Osteoblast (primary cell): ENCODE measurements around the gene ANGPTL2. TPM values are rescaled to one million over a fixed set of nuclear protein-coding genes. Genes with fewer than 3 reads are reported as not detected.

Experiments
- DNase-seq: peaks from one replicate; pipeline ENCODE4 v3.0.0; 2011; ENCODE audit warnings: low spot score, mixed read lengths; ENCODE audit not compliant: insufficient read length; ENCODE audit errors: missing footprints
- H2AFZ ChIP-seq: 2 replicates; pipeline ENCODE4 v1.6.0; 2011; ENCODE audit warnings: mild to moderate bottlenecking, low read length
- H3K27ac ChIP-seq: 2 replicates; pipeline ENCODE4 v1.5.1; 2011; ENCODE audit warnings: mild to moderate bottlenecking, low read depth, low read length, moderate library complexity
- H3K27me3 ChIP-seq: 2 replicates; pipeline ENCODE4 v1.6.0; 2012; ENCODE audit warnings: mild to moderate bottlenecking, control low read depth, inconsistent platforms, low read length, moderate library complexity; ENCODE audit not compliant: insufficient read depth
- H3K36me3 ChIP-seq: 2 replicates; pipeline ENCODE4 v1.5.1; 2011; ENCODE audit warnings: mild to moderate bottlenecking, low read length, control low read depth, moderate library complexity; ENCODE audit not compliant: insufficient read depth
- H3K4me1 ChIP-seq: 2 replicates; pipeline ENCODE4 v1.5.1; 2011; ENCODE audit warnings: mild to moderate bottlenecking, low read length, control low read depth, moderate library complexity; ENCODE audit not compliant: insufficient read depth
- H3K4me2 ChIP-seq: 2 replicates; pipeline ENCODE4 v1.6.0; 2011; ENCODE audit warnings: mild to moderate bottlenecking, low read length; ENCODE audit not compliant: insufficient read depth
- H3K4me3 ChIP-seq: fragments of 200-600 bp; sonication (generic); 3 replicates; pipeline ENCODE4 v1.5.1; 2012; ENCODE audit warnings: mild to moderate bottlenecking, low read length, inconsistent platforms; ENCODE audit not compliant: insufficient read depth
- H3K79me2 ChIP-seq: 2 replicates; pipeline ENCODE4 v1.6.0; 2012; ENCODE audit warnings: mild to moderate bottlenecking, low read length, control low read depth, inconsistent platforms; ENCODE audit not compliant: insufficient read depth
- H3K9me3 ChIP-seq: 2 replicates; pipeline ENCODE4 v1.5.1; 2011; ENCODE audit warnings: low read depth, low read length, control low read depth
- H4K20me1 ChIP-seq: 2 replicates; pipeline ENCODE4 v1.6.0; 2012; ENCODE audit warnings: mild to moderate bottlenecking, low read length, control low read depth; ENCODE audit not compliant: insufficient read depth
- total RNA-seq: library from RNA; depleted of rRNA; stranded (reverse); fragments of >200 nt; gene quantifications from 2 replicates; pipeline ENCODE4 v1.2.3, GENCODE V29; 2012
- TF ChIP-seq, protein P1 (sequence below): IDR thresholded peaks from 2 replicates; pipeline ENCODE4 v1.5.1; 2011; ENCODE audit warnings: mild to moderate bottlenecking, low read depth, low read length, moderate library complexity; ENCODE audit errors: extremely low read depth

Gene ANGPTL2
- total RNA-seq, 1 donor: 39.8 TPM

DNA sequence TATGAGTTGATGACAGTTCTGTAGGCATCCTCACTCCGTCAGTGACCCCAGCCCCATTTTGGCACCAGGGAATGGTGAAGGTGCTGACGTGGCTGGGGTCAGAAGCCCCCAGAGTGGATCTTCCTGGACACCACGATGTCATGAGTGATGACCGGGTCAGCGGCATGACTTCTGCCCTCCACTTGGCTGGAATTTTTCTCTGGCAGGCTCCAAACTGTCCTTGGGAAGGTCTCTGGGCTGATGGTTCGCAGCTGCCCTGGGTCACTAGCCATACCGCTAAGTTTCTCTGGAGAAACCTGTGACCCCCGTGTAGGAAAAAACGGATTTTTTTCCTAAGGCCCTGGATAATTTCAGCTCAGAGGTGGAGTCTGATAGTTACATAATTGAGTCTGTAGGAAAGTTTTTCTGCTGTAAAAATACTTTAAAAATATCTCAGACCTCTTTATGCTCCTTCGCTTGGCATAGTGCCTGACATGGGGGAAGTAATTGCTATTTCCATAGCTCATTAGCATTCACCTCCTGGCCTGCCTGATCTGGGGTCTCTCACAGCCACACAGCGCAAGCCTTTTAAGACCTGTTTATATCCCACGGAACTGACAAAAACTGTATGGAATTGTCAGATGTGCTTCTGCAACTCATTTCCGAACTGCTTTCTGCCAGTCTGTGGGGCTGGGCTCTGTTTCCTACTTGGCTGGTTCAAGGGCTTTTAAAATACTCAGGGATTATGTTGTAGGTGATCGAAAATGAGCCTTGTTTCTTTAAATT lies 69.2 kb downstream of the ANGPTL2 start:
- Histone ChIP-seq H3K4me1 (peaks cover 11% of the 10 kb centered on the region), H3K4me3 (no peak overlapping the region), H3K27me3 (no peaks in the 10 kb centered on the region), H3K79me2 (no peaks in the 10 kb centered on the region), H3K27ac (no peak overlapping the region), H3K9me3 (no peaks in the 10 kb centered on the region), H2AFZ (no peak overlapping the region), H3K36me3 (no peaks in the 10 kb centered on the region), H4K20me1 (no peaks in the 10 kb centered on the region), H3K4me2 (no peak overlapping the region)
- TF ChIP-seq, protein P1, sequence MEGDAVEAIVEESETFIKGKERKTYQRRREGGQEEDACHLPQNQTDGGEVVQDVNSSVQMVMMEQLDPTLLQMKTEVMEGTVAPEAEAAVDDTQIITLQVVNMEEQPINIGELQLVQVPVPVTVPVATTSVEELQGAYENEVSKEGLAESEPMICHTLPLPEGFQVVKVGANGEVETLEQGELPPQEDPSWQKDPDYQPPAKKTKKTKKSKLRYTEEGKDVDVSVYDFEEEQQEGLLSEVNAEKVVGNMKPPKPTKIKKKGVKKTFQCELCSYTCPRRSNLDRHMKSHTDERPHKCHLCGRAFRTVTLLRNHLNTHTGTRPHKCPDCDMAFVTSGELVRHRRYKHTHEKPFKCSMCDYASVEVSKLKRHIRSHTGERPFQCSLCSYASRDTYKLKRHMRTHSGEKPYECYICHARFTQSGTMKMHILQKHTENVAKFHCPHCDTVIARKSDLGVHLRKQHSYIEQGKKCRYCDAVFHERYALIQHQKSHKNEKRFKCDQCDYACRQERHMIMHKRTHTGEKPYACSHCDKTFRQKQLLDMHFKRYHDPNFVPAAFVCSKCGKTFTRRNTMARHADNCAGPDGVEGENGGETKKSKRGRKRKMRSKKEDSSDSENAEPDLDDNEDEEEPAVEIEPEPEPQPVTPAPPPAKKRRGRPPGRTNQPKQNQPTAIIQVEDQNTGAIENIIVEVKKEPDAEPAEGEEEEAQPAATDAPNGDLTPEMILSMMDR: no peak
- no peak for DNase-seq

DNA sequence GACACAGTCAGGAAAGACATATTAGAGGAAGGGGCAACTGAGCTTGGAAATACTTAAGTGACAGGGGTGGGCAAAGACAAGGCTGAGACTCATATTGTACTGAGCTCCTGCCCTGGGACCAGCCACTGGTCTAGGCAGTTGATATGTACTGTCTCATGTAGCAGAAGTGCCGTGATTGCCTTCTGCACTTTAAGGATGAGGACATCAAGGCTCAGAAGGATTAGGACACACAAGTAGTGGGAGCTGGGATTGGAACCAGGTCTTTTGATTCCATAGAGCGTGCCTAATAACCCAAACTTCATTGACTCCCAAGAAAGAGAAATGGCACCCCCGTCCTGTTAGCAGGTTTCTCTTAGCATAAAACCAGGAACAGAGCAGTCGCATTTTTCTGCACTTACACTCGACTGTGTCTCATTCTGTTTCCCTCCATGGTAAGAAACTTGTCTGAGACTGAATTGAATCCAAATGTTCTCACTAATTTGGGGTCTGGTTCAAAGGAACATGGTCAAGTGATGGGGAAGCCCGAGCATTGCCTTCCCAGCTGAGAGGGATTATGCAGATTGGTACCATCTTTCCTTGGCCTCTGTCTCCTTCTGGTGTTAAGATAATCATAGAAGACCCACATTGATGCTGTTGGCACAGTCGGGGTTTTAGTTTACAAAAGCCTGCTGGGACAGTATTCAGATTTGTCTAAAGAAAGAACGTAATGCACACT lies 70.4 kb downstream of the ANGPTL2 start:
- DNase-seq: no peak
- no peaks in the 10 kb centered on the region for H3K9me3 ChIP-seq
- no peaks in the 10 kb centered on the region for H3K27me3 ChIP-seq
- H2AFZ ChIP-seq: no peak overlapping the region
- TF ChIP-seq, protein P1: no peak
- no peak overlapping the region for H3K4me2 ChIP-seq
- H4K20me1 ChIP-seq: no peaks in the 10 kb centered on the region
- H3K4me1 ChIP-seq: peaks cover 11% of the 10 kb centered on the region
- no peaks in the 10 kb centered on the region for H3K79me2 ChIP-seq
- H3K4me3 ChIP-seq: no peak overlapping the region
- no peaks in the 10 kb centered on the region for H3K36me3 ChIP-seq
- no peak overlapping the region for H3K27ac ChIP-seq

DNA sequence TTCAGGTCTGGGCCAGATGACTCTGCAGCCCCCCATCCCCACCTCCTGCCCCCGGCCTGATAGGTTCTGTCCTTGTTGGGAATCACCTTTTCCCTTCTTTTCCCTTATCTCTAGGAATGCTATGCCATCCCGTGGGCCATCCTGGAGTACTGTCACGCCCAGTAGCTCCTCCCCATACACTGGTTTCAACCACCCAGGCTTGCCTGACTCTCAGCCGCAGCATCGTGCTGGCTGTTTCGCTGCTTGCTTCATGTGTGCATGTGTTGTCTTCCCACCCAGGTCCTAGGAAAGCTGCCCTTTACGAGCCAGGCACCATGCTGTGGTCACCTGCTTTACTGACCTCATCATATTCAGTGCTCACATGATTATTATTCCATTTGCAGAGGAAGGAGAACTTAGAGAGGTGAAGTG lies 71.8 kb downstream of the ANGPTL2 start:
- H3K4me2 ChIP-seq: no peak overlapping the region
- no peaks in the 10 kb centered on the region for H4K20me1 ChIP-seq
- H3K27ac ChIP-seq: no peak overlapping the region
- no peaks in the 10 kb centered on the region for H3K36me3 ChIP-seq
- DNase-seq: no peak
- no peak overlapping the region for H3K4me3 ChIP-seq
- no peaks in the 10 kb centered on the region for H3K79me2 ChIP-seq
- H3K4me1 ChIP-seq: peaks cover 11% of the 10 kb centered on the region
- TF ChIP-seq, protein P1: no peak
- H2AFZ ChIP-seq: no peak overlapping the region
- H3K9me3 ChIP-seq: no peaks in the 10 kb centered on the region
- no peaks in the 10 kb centered on the region for H3K27me3 ChIP-seq

DNA sequence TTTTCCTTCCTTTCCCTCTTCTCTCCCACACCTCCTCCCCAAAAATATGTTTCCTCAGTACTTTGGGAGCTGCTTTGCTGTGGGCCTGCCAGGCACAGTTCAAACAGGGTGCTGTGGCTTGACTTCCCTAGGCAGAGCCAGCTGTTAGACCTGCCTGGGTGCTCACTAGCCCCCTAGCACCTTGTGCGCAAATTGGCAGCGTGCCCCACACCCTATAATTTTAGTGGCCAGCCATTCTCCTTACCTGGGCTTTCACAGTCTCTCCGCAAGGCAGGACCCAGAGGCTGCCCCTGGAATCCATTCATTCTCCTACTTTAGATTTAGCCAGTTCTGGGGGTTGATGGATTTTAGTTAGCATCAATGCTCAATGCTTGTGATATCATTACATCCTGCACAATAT lies 72.3 kb downstream of the ANGPTL2 start:
- Histone ChIP-seq H2AFZ (no peak overlapping the region), H3K4me2 (no peak overlapping the region), H3K4me1 (peaks cover 11% of the 10 kb centered on the region), H3K9me3 (no peaks in the 10 kb centered on the region), H3K4me3 (no peak overlapping the region), H4K20me1 (no peaks in the 10 kb centered on the region), H3K36me3 (no peaks in the 10 kb centered on the region), H3K79me2 (no peaks in the 10 kb centered on the region), H3K27ac (peak overlapping the region; percentile 55), H3K27me3 (no peaks in the 10 kb centered on the region)
- no peak for DNase-seq
- TF ChIP-seq, protein P1: no peak
